Keratinocyte (primary cell): ENCODE results near the gene WASF3. TPM values are rescaled to one million over a fixed set of nuclear protein-coding genes. Genes with fewer than 3 reads are reported as not detected.

Experiments used
- DNase-seq: peaks from one replicate; pipeline ENCODE4 v3.0.0-alpha.2; 2011; ENCODE audit warnings: low read depth, missing footprints, low spot score
- FAIRE-seq: peaks from 2 replicates; lab custom pipeline; 2011; peaks lifted over from hg19 to GRCh38; lab: Jason Lieb, UNC
- H2AFZ ChIP-seq: 2 replicates; pipeline ENCODE4 v1.6.0; 2012; ENCODE audit warnings: low read length, control low read depth, inconsistent platforms; ENCODE audit not compliant: control insufficient read depth
- H3K27ac ChIP-seq: 2 replicates; pipeline ENCODE4 v1.5.1; 2011; ENCODE audit warnings: low read length; ENCODE audit not compliant: control insufficient read depth, insufficient read depth
- H3K27me3 ChIP-seq: 3 replicates; pipeline ENCODE4 v1.6.0; 2011; ENCODE audit warnings: low read length; ENCODE audit not compliant: control insufficient read depth, insufficient read depth; ENCODE audit errors: extremely low read depth
- H3K36me3 ChIP-seq, 2 experiments: 2 replicates in 1 of 2; 3 replicates in 1 of 2; pipeline ENCODE4 v1.5.1; 2011; ENCODE audit warnings: low read length in 2 of 2, mild to moderate bottlenecking in 1 of 2; ENCODE audit not compliant: control insufficient read depth in 2 of 2, insufficient read depth in 2 of 2; ENCODE audit errors: extremely low read depth in 1 of 2
- H3K4me1 ChIP-seq: 3 replicates; pipeline ENCODE4 v1.5.1; 2011; ENCODE audit warnings: low read length; ENCODE audit not compliant: control insufficient read depth, insufficient read depth; ENCODE audit errors: extremely low read depth
- H3K4me2 ChIP-seq: 3 replicates; pipeline ENCODE4 v1.6.0; 2011; ENCODE audit warnings: low read depth, low read length; ENCODE audit not compliant: control insufficient read depth, insufficient read depth; ENCODE audit errors: extremely low read depth
- H3K4me3 ChIP-seq, 3 experiments: fragments of 200-600 bp in 1 of 3; sonication (generic) in 1 of 3; 2 replicates in 2 of 3; 3 replicates in 1 of 3; pipeline ENCODE4 v1.5.1; 2011 to 2016; ENCODE audit warnings: low read length in 3 of 3, mild to moderate bottlenecking in 3 of 3, control low read depth in 2 of 3, inconsistent platforms in 1 of 3, low read depth in 1 of 3, mixed read lengths in 1 of 3, mixed run types in 1 of 3, moderate library complexity in 1 of 3; ENCODE audit not compliant: control insufficient read depth in 2 of 3, insufficient read depth in 2 of 3; ENCODE audit errors: extremely low read depth in 1 of 3
- H3K79me2 ChIP-seq: 2 replicates; pipeline ENCODE4 v1.6.0; 2012; ENCODE audit warnings: low read length; ENCODE audit not compliant: control insufficient read depth, insufficient read depth
- H3K9ac ChIP-seq: 3 replicates; pipeline ENCODE4 v1.6.0; 2011; ENCODE audit warnings: low read length; ENCODE audit not compliant: control insufficient read depth, insufficient read depth; ENCODE audit errors: extremely low read depth
- H3K9me1 ChIP-seq: 3 replicates; pipeline ENCODE4 v1.6.0; 2011; ENCODE audit warnings: low read length; ENCODE audit not compliant: control insufficient read depth, insufficient read depth; ENCODE audit errors: extremely low read depth
- H3K9me3 ChIP-seq: 2 replicates; pipeline ENCODE4 v1.5.1; 2012; ENCODE audit warnings: low read depth, low read length; ENCODE audit not compliant: control insufficient read depth
- H4K20me1 ChIP-seq: 3 replicates; pipeline ENCODE4 v1.6.0; 2011; ENCODE audit warnings: low read length; ENCODE audit not compliant: control insufficient read depth, insufficient read depth; ENCODE audit errors: extremely low read depth
- CTCF ChIP-seq, 3 experiments: IDR thresholded peaks in 1 of 3; conservative IDR thresholded peaks in 1 of 3; optimal IDR thresholded peaks in 1 of 3; 2 replicates in 2 of 3; 3 replicates in 1 of 3; pipeline versions ENCODE3 to v1.5.1; 2011; ENCODE audit warnings: low read length in 3 of 3, mild to moderate bottlenecking in 3 of 3, moderate library complexity in 2 of 3, control low read depth in 1 of 3, inconsistent platforms in 1 of 3; ENCODE audit not compliant: insufficient read depth in 2 of 3; ENCODE audit errors: extremely low read depth in 1 of 3
- EZH2 ChIP-seq: IDR thresholded peaks from one replicate; pipeline ENCODE4 v1.6.1; 2012; ENCODE audit warnings: inconsistent platforms, mild to moderate bottlenecking, low read length, moderate library complexity
- dilution Hi-C: fragments of 300-500 bp; cut with MboI; formaldehyde crosslinking; loops from one replicate; pipeline ENCODE4 v1.7.0; 2020; ENCODE audit warnings: low sequenced_read_pairs; ENCODE audit not compliant: extremely low pct_ligation_motif_present
- polyA plus RNA-seq, 5 experiments: library from polyadenylated mRNA; depleted of rRNA in 3 of 5; stranded (reverse) in 3 of 5; stranded (forward) in 1 of 5; unstranded in 1 of 5; fragments of >200 nt; gene quantifications; 1 replicate in 1 of 5; 2 replicates in 3 of 5; 3 replicates in 1 of 5; pipeline versions ENCODE4 v1.2.1 to v1.2.3, GENCODE V29; 2011 to 2012; ENCODE audit warnings: missing spikeins in 2 of 5, low read depth in 1 of 5, low replicate concordance in 1 of 5

Gene WASF3
- polyA plus RNA-seq, 1 donor (not counting 4 experiments of a cell fraction or from before 2014, with no cell fraction given), result 6.3 TPM

GRCh38 chr13:26593661-26594060, 36.2 kb downstream of the WASF3 start:
- DNase-seq (no peak), FAIRE-seq (no peak)
- Histone ChIP-seq H3K9me1 (no peaks in the 10 kb centered on the region), H3K4me3 (no peak overlapping the region), H3K4me1 (no peaks in the 10 kb centered on the region), H3K27me3 (no peaks in the 10 kb centered on the region), H3K9me3 (no peaks in the 10 kb centered on the region), H3K4me2 (no peak overlapping the region), H4K20me1 (no peaks in the 10 kb centered on the region), H3K36me3 (no peaks in the 10 kb centered on the region), H3K79me2 (no peaks in the 10 kb centered on the region), H3K27ac (no peak overlapping the region), H2AFZ (no peak overlapping the region), H3K9ac (no peak overlapping the region)
- dilution Hi-C loops, result no loop called here
- no peak for TF ChIP-seq EZH2
- TF ChIP-seq CTCF (optimal IDR thresholded peaks at IDR 0.05 in 1 of 3, IDR thresholded peaks at IDR 0.05 in 1 of 3, conservative IDR thresholded peaks at IDR 0.05 in 1 of 3; ENCODE audit: extremely low read depth in 1 of 3, insufficient read depth in 2 of 3, low read length in 3 of 3), result no peak

- Histone ChIP-seq H3K9ac (no peak overlapping the region), H3K9me1 (no peaks in the 10 kb centered on the region), H3K27me3 (no peaks in the 10 kb centered on the region), H3K27ac (no peak overlapping the region), H4K20me1 (no peaks in the 10 kb centered on the region), H3K4me2 (no peak overlapping the region), H3K36me3 (no peaks in the 10 kb centered on the region), H3K9me3 (no peaks in the 10 kb centered on the region), H2AFZ (no peak overlapping the region), H3K4me1 (no peaks in the 10 kb centered on the region), H3K79me2 (no peaks in the 10 kb centered on the region), H3K4me3 (no peak overlapping the region)
- no peak for FAIRE-seq
- dilution Hi-C loops, result no loop called here
- DNase-seq, result no peak
- TF ChIP-seq EZH2, result no peak
- TF ChIP-seq CTCF (optimal IDR thresholded peaks at IDR 0.05 in 1 of 3, IDR thresholded peaks at IDR 0.05 in 1 of 3, conservative IDR thresholded peaks at IDR 0.05 in 1 of 3; ENCODE audit: extremely low read depth in 1 of 3, insufficient read depth in 2 of 3, low read length in 3 of 3), result no peak
These were observed 36.9 kb downstream of the WASF3 start for GRCh38 chr13:26594363-26594762.
